Measurements from ENCODE around the gene UGT2B7. TPM values are rescaled to one million over a fixed set of nuclear protein-coding genes. Genes with fewer than 3 reads are reported as not detected.
"Not testable (repeated sequence)": the region's sequence is repeated elsewhere in the genome, so short reads cannot be mapped to it uniquely, and the experiment has no call there.

The UGT2B7 gene
- total RNA-seq, 1 donor from 2014 or later: 15.7 TPM

GRCh38 chr4:69088473-69088872 lies 7.8 kb upstream of the UGT2B7 start:
- no peak for DNase-seq (ENCODE audit: low spot score)

GRCh38 chr4:69089388-69089787 lies 6.9 kb upstream of the UGT2B7 start:
- DNase-seq (ENCODE audit: low spot score): no peak

GRCh38 chr4:69092190-69092589 lies 4.1 kb upstream of the UGT2B7 start:
- DNase-seq (ENCODE audit: low spot score): no peak

- no peak for DNase-seq (ENCODE audit: low spot score)
Measured at GRCh38 chr4:69092980-69093568, 3.2 kb upstream of the UGT2B7 start.

- no peak for DNase-seq (ENCODE audit: low spot score)
Measured at GRCh38 chr4:69093681-69094080, 2.6 kb upstream of the UGT2B7 start.

DNA sequence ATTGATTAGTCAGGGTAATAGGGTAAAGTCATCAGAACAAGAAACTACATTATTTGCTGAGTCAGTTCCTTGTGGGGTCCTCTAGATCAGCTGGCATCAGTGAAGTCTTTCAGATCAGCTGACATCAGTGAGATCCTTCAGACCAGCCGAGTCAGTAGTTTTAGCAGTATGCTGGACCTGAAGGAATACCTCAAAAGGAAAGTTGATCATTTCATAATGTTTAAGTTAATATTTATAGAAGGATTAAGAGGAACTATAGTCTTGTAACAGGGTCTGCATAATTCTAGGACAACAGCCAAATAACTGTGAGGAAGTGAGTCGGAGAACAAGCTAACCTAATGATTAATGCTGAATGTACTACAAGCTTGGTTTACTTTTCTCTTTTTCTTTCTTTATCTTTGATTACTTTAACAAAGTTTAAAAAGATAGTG lies 958 bp upstream of the UGT2B7 start:
- DNase-seq (ENCODE audit: low spot score): no peak

- no peak for DNase-seq (ENCODE audit: low spot score)
Measured at GRCh38 chr4:69096810-69097209, 536 bp downstream of the UGT2B7 start.

DNA sequence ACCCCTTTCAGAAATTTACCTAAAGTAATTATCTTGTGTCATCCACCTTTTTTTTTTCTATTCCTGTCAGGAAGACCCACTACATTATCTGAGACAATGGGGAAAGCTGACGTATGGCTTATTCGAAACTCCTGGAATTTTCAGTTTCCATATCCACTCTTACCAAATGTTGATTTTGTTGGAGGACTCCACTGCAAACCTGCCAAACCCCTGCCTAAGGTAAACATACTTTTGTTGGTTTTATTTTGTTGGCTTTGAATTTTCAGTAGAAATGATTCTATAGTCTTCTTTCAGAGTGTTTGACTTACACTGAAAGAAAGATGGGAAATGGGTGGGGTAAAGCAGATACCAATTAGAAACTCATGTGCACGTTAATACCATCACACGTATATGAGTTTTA lies 2.2 kb downstream of the UGT2B7 start:
- no peak for DNase-seq (ENCODE audit: low spot score)

DNA sequence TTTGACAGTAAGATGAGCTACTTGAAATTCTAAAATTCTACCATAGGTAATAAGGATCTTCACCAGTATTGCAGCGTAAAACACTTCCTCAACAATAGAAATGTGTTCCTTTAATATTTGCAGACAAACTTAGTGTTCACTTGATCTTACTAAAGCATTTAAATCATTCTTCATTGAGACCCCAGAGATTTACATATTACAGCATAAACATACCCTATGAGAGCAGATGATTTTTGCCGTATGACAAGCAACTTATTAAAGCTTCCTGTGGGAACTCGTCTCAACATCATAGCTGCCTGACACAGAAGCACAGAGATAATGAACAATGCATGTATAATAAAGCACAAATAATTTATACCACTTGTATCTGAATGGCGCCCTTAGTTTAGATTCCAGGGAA lies 3.6 kb downstream of the UGT2B7 start:
- DNase-seq (ENCODE audit: low spot score): no peak

GRCh38 chr4:69102668-69103067 lies 6.4 kb downstream of the UGT2B7 start:
- DNase-seq (ENCODE audit: low spot score): not testable (repeated sequence)

DNA sequence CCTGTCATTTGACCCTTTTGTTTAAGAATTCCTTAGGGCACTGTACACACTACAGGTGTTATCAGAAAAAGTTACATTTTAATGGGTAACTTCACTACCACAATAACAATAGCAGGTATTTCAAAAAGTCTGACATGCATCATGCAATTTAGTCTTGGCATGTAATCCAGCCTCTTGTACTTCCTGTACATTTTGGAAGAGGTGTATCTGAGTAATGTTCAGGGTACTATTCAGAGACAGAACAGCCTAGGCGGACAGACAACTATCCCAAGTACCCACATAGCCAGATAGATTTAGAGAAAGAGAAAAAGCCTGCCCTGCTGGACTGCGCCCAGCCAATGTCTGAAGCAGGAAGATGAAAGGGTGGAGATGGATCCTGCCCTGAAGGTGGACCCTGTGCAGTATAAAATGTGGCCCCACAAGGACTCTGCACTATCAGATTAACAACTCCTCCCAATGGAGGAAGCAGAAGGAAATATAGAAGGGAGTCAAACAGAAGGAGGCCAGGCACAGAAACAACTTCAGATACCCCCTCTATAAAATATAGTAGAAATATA lies 8.5 kb downstream of the UGT2B7 start:
- no peak for DNase-seq (ENCODE audit: low spot score)

- not testable (repeated sequence) for DNase-seq (ENCODE audit: low spot score)
Measured at GRCh38 chr4:69115151-69115850, 19.0 kb downstream of the UGT2B7 start.

DNA sequence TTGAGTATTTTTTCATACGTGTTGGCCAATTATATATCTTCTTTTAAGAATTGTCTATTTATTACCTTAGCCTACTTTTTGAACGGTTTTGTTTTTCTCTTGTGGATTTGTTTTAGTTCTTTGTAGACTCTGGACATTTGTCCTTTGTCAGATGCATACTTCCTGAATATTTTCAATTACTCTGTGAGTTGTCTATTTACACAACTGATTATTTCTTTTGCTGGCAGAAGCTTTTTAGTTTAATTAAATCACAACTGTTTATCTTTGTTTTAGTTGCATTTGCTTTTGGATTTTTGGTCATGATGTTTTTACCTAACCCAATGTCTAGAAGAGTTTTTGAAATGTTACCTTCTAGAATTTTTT lies 19.6 kb downstream of the UGT2B7 start:
- no peak for DNase-seq (ENCODE audit: low spot score)

DNA sequence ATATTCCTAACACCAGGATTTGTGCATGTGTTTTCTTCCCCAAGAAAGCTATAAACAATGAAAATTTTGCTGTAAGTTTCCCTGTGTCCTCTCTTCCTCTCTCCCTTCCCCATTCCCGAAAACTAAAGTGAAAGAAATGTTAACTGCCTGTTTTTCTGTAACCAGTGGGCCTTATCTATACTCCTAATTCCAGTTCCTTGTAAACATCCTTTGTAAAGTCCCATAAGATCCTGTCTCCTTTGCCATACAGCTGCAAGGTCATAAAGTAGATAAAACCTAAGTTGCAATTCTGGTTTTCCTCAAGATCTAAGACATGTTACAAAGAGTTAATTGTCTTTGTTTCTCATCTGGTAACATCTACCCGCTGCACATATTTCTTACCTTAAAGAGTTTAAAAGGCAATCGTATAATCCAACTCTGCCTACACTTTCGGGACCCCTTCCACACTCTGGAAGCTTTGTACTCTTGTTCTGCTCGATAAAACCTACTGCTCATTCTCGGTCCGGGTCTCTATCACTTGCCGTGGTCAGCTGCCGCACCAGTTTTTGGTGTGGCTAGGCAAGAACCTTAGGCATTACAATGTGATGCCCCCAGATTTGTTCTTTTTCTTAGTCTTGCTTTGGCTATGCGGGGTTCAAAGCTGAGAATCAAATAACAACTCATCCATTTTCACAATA lies 20.5 kb downstream of the UGT2B7 start:
- no peak for DNase-seq (ENCODE audit: low spot score)

- no peak for DNase-seq (ENCODE audit: low spot score)
Measured at GRCh38 chr4:69120870-69121269, 24.6 kb downstream of the UGT2B7 start.

- DNase-seq (ENCODE audit: low spot score): no peak
Measured at GRCh38 chr4:69122476-69122875, 26.2 kb downstream of the UGT2B7 start.

DNA sequence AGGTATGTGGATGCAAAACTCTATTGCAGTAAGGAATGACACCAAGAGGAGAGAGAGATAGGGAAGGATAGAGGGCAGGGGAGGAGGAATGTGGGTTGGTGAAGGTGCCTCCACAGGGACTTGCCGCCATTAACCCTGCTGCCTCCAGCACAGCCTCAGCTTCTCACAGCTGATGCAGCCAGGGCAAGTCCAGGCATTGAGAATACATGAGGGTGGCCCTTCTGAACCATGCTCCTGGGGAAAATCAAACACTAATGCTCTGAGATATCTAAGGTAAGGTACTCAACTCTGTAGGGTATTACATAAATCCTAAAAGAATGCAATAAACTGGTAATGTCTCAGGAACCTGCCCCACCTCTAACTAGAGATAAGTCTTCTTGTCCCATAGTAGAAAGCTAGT lies 28.7 kb downstream of the UGT2B7 start:
- DNase-seq (ENCODE audit: low spot score): no peak

- DNase-seq (ENCODE audit: low spot score): no peak
Measured at GRCh38 chr4:69126024-69126423, 29.8 kb downstream of the UGT2B7 start.

- DNase-seq (ENCODE audit: low spot score): no peak
Measured at GRCh38 chr4:69133993-69134392, 37.7 kb downstream of the UGT2B7 start.

DNA sequence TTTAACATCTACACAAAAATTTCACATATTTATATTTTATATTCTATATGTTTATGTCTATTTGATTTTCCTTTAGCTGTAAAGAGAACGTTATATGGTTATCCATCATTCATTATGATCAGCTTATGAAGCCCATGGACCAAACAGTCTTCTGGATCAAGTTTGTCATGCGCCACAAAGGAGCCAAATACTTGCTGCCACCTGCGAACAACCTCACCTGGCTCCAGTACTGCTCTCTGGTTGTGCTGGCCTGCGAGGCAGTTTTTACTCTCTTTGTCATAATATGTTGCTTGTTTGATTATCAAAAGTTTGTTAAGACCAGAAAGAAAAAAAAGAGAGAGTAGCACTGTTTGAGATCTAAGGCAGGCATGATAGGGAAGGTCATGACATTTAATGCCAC lies 38.2 kb downstream of the UGT2B7 start:
- no peak for DNase-seq (ENCODE audit: low spot score)

GRCh38 chr4:69141320-69141719 lies 45.0 kb downstream of the UGT2B7 start:
- DNase-seq (ENCODE audit: low spot score): no peak

DNA sequence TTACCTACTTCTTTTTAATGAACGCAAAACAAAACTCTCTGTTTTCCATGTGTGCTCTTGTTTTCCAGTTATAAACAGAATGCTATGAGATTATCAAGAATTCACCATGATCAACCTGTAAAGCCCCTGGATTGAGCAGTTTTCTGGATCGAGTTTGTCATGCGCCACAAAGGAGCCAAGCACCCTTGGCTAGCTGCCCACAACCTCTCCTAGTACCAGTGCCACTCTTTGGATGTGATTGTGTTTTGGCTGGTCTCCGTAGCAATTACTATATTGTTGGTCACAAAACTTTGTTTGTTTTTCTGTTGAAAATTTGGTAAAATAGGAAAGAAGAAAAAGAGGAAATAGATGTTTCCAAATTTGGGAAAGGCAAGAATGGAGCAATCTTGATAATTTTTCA lies 51.1 kb downstream of the UGT2B7 start:
- no peak for DNase-seq (ENCODE audit: low spot score)

DNA sequence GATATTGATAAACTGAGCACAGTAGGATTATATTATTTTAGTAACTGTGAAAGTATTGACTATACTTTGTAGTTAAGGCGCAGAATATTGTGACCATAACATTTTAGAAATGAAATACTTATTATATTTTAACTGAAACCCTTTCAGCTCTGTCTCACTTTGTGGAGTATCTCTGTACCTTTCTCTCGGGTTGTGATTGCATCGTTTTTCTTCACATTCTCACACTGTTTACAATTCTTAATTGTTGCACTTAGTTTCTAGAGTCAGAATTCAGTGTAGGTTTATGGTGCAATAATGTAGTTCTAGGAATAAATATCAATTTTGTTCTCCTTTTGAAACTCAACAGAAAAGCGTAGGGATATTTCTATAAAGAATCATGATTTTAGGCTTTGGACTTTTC lies 57.7 kb downstream of the UGT2B7 start:
- no peak for DNase-seq (ENCODE audit: low spot score)
